Right lung (tissue), 5 donors: Measurements from ENCODE around the gene SMG6. TPM values are rescaled to one million over a fixed set of nuclear protein-coding genes. Genes with fewer than 3 reads are reported as not detected.
A peak's percentile ranks its signal among the peaks of the same experiment; 100 is the strongest.
"Not testable (repeated sequence)": the region's sequence is repeated elsewhere in the genome, so short reads cannot be mapped to it uniquely, and the experiment has no call there.

ENCODE experiments used
- DNase-seq, 2 donors: peaks; one replicate each; pipeline ENCODE4 v3.0.0-alpha.2; 2013
- polyA plus RNA-seq, 5 donors: library from polyadenylated mRNA; unstranded; fragments of 120-200 nt; gene quantifications; one replicate each; pipeline versions ENCODE4 v1.2.1 to v1.2.3, GENCODE V29; 2013; ENCODE audit warnings: inconsistent platforms in 1 of 5, low replicate concordance in 1 of 5; ENCODE audit not compliant: insufficient read length in 5 of 5, insufficient read depth in 1 of 5

SMG6 gene
- polyA plus RNA-seq, 5 donors, result 30.9 to 42.6 (median 35.7) TPM

DNA sequence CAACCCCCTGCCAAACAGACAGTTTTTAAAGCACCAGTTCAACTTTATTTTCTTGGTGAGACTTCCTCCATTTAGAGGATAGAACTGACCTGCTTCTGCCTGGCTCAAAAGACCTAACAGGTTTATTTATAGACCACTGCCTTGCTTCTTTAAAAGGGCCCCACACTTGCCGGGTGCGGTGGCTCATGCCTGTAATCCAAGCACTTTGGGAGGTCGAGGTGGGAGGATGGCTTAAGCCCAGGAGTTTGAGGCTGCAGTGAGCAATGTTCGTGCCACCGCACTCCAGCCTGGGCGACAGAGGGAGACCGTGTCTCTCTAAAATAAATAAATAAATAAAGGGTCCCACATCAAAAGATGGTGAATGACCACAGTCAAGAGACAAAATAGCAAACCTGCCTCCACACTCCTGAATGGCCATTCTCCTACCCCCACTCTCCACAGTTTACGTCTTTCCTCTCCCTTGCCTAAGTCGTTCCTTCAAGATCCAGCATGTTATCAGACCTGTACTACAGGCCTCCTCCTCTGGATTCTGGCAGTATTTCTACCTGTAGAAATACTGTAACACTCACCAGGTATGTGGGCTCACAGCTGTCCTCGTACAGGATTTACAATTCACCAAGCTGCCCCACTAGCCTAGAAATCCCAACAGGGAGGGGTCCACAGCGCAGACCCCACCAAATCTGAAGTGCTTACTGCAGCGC is 95.6 kb downstream of the SMG6 start:
- DNase-seq, result no peak

DNA sequence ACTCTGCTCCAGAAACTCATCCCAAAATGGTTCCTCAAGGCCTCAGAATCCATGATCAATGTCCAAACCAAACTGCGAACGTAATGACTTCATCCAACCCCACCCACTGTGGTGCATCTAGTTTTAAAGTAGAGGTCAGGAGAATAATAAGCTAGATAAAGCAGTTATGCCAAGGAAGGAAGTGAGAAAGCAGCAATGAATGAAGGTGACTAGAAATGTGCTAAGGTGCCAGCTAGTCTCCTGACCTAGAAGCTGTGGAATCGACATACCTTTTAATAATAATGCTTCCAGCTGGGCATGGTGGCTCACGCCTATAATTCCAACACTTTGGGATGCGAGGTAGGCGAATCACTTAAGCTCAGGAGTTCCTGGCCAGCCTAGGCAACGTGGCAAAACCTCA is 99.2 kb downstream of the SMG6 start:
- DNase-seq, result no peak

DNA sequence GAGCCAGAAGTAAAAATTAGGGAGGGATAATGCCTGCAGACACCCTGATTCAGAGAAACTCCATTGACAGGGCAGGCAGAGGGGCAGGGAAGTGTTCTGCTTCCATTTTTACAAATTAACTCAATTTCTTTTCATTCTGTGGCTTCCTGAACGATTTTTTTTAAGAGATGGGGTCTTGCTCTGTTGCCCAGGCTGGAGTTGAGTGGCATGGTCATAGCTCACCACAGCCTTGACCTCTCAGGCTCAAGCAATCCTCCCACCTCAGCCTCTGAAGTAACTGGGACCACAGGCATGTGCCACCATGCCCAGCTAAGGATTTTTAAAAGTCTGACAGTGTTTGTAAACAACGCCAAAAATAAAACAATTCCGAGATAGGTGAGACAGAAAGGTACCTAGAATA is 99.8 kb downstream of the SMG6 start:
- no peak for DNase-seq

DNA sequence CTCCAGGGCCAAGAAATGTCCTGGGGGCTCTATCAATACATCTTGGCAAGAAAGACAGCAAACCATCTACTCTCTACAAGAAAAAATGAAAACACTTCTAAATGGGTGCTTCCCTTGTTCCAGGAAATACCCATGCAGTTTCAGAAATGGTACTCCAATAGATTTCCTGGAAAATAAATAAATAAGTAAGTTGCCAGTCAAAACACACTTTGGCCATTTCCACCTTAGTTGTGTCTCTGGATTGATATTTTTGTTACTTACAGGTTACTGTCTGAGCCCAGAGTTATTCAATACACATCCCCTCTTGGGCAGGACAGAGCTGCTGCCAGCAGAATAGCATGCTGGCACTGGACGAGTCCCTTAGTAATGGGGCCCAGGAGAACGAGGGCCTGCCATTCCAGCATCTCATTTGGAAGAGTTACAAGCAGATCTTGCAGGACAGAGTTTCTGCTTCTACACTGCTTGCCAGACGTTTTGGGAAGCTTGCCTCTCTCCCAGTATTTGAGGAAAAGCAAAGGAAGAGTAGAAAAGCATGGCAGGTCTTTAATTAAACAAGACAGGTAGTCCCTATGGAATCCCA is 100.5 kb downstream of the SMG6 start:
- no peak for DNase-seq

DNA sequence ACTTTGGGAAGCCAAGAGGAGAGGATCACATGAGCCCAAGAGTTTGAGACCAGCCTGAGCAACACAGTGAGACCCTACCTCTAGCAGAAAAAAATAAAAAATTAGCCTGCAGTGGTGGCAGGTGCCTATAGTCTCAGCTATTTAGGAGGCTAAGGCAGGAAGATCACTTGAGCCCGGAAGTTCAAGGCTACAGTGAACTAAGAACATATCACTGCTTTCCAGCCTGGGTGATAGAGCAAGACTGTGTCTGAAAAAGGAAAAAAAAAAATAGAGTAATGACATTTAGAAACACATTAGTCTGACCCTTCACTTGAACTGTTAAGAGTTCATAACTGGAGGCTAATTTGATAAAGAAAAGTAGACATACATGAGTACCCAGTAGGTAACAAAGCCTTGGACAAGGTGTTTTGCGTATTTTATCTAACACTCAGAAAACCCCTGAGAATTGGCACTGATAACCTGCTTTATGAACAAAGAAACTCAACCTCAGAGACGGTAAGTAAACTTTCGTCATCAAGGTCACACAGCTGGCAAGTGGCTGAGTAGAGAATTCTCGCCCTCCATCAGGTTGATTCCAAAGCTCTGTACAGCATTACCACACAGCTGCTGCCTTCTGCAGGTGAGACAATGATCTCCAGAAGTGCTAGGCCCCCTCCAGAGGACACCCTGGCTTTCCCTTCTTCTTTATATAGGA is 101.1 kb downstream of the SMG6 start:
- no peak for DNase-seq

DNA sequence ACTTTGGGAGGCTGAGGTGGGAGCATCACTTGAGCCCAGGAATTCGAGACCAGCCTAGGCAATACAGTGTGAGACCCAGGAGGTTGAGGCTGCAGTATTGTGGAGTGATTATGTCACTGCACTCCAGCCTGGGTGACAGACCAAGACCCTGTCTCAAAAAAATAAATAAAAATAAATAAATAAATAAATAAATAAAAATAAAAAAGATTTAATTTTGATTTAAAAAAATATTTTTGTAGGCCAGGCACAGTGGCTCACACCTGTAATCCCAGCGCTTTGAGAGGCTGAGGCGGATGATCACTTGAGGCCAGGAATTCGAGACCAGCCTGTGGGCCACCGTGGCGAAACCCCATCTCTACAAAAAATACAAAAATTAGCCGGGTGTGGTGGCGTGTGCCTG is 104.2 kb downstream of the SMG6 start:
- DNase-seq, result not testable (repeated sequence)

DNA sequence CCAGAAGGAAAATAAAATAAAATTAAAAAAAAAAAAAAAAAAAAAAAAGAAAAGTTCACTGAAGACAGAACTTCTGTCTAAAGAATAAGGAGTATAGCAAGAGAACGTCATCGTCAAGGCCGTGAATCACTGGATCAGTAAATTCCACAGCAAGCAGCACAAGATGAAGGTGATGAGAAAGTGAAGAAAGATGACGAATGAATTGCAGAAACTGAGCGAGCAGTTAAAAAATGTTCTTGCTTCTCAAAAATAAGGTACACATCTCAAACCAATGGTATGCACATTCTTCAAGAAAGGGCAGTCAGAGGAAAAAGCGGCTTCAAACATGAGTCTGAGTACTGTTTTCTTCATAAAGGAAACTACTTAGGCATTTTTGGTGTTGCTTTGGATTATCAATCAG is 104.7 kb downstream of the SMG6 start:
- DNase-seq, result no peak

DNA sequence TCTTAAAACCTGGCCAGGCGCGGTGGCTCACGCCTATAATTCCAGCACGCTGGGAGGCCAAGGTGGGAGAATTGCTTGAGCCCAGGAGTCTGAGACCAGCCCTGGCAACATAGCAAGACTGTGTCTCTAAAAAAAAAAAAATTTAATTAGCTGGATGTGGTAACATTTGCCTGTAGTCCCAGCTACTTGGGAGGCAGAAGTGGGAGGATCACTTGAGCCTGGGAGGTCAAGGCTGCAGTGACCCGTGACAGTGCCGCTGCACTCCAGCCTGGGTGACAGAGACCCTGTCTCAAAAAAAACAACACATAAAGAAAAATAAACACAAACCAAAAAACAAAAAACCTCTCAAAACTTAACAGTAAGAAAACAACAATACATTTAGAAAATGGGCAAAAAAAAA is 106.3 kb downstream of the SMG6 start:
- no peak for DNase-seq

DNA sequence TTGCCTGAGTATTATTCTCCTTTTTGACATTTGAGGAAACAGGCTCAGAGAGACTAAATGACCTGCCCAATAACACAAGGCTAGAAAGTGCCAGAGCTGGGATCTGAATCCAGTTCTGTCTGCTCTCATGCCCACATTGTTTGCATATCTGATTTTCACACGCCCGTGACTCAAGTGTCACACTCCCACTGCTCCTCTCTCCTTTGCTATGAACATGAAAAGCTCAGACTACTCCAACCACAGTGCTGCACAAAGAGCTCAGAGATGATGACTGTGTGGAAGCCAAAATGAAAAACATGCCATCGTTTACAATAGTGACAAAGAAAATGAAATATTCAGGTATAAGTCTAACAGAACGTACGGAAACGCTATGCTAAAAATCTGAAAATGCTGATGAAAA is 107.9 kb downstream of the SMG6 start:
- DNase-seq, result no peak

DNA sequence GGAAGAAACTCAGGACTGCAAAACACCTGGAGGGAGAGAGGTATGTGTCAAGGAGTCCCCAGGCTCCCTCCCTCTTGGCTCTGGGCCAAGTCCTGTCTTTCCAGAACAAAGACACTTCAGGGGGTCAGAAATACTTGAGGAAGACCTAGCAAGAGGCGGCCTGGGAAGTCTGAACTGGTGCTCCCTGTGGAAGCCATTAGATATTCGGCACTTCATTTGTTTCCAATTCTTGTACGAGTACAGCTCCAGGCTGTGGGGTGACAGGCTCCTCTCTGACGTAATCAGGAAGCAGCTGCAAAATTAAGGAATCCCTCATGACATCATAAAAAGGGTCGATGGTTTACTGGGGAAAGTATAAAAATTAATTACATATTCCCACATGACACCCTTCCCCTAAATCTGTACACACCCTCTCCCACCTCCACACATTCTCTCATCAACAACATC is 108.7 kb downstream of the SMG6 start:
- DNase-seq, result no peak

DNA sequence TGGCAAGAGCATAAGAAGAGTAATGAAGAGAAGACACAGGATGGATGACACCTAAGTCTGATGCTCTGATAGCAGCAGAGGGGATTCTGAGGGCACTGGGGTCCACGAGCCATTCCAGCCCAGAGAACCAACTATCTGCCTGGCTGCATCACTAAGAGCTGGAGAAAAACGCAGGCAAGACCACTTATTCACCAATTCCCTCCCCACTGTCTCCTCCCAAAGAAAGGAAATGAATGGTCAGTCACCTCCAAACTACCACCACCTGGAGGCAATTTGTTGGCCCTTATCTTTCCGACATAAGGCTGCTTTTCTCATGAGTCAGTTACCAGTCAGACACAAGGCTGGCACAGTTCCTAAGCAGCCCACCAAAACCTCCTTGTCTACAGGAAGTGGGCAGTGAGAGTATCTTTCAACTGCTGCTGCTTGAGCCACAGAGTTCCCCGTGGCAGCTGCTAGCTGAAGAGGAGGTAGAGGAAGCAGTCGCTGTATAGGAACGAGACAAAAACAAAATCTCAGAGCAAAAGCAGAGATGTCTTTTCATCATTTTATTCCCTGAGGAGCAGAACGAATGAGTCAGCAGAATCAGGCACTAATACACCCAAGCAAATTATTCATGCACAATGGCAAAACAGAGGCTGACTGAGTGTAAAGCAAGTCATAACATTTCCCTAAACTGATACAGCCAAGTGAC is 111.1 kb downstream of the SMG6 start:
- no peak for DNase-seq

DNA sequence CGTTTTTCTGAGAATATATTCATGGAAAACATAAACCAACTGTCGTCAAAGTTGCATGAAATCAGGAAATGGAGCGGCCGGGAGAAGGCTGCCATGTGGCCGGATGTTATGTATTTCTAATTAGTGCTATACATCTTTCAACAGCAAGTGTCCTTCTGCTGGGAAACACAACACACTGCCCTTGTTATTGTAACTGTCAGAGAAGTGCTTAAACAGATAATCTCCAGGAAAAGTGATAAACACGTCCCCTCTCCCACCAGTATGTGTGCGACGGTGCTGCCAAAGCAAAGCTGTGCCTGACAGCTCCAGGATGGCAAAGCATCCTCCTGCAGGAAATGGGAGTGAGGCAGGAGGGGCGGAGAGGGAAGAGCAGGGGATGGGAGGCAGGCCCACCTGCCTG is 111.8 kb downstream of the SMG6 start:
- DNase-seq, result peak in 1 of 2 donors; percentile 78

DNA sequence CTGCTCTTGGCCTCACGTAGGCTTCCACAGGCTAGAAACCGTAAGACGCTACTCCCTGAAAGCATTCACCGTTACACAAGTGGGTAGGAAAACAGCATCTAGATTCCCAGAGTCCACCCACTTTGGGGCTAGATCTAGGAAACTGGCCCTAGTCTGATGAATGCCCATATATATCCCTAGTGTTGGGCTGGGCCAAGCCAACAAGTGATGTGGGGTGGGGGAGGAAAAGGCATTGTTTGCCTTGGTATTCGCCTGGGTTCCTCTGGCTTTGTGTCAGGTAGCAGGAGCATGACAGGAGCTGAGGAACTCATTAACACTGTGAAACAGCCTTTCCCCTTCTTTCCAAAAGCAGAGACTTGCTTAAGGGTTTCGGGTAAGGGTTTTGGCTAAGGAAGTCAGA is 112.4 kb downstream of the SMG6 start:
- no peak for DNase-seq

DNA sequence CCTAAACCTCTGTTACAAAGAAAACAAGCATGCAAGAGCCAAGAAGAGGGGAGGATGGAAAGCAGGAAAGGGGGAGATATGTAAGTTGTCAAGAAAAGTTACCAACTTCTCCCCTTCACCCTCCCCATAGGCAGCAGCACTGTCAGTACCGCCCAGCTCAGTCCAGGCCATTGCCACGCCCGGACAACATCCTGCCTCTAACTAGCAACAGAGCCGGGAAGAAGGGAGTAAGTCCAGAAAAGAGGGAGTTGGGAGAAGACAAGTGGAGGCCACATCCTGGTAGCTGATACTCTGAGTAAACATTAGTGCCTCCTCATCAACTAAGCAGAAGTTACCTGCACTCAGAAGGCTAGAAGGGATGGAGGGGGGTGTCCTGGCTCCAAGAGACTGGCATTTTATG is 113.6 kb downstream of the SMG6 start:
- no peak for DNase-seq

DNA sequence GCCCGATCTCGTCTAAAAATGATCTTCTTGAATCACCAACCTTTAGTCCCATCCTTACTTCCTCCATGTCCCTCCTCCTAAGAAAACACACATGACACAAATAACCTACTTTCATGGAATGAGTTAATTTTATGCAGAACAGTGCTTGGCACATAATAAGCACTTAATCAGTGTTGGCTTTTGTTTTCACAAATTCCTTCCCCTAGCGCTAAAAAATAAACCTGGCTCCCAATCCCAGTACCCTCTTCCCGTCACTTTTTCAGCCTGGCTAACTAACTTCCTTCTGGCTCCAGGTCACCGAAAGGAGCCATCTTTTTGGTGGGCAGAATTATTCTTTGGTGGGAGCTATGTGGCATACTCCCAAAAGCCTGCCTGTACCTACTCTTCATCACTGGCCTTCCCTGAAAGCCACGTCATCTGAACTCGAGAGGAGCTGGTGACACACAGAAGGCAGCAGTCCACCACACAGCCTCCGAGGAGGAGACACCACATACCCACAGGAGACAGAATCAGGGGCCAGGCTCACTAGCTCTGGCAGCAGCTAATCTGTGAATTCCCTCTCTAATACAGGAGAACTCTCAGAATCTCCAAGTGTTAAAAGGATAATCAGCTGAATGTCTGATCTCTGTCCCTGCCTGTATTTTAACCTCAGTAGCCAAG is 114.5 kb downstream of the SMG6 start:
- no peak for DNase-seq

DNA sequence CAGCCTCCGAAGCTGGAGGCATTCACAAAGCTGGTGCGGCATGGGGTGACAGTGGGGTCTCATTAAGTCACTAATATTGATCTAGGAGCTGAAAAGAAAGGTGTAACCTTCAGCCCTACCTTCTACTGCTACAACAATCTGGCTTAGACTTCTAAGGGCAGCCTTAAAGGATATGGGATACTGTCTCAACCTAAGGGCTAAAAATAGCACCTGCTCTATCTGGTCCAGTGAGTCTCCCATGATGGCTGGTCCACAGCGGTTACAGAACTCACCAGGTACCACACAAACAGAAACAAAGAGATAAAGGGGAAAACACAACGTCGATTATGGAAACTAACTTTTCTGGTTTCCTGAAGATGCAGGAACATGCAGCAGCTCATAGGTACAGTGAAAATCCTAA is 115.8 kb downstream of the SMG6 start:
- no peak for DNase-seq

DNA sequence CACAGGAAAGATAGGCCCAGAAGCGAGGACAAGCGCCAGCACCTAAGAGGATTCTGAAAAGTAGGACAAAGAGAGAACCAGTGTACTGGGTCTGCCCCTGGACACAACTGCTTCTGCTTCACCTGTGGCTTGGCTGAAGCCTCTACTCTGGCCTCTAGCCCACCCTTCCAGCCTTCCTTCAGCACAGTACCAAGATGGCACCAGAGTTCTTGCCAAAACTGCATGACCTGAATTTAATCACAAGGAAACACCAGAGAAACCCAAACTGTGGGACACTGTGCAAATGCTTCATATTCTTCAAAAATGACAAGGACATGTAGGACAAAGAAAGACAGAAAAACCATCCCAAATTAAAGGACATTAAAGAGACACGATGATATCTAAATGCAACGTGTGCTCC is 116.6 kb downstream of the SMG6 start:
- no peak for DNase-seq

DNA sequence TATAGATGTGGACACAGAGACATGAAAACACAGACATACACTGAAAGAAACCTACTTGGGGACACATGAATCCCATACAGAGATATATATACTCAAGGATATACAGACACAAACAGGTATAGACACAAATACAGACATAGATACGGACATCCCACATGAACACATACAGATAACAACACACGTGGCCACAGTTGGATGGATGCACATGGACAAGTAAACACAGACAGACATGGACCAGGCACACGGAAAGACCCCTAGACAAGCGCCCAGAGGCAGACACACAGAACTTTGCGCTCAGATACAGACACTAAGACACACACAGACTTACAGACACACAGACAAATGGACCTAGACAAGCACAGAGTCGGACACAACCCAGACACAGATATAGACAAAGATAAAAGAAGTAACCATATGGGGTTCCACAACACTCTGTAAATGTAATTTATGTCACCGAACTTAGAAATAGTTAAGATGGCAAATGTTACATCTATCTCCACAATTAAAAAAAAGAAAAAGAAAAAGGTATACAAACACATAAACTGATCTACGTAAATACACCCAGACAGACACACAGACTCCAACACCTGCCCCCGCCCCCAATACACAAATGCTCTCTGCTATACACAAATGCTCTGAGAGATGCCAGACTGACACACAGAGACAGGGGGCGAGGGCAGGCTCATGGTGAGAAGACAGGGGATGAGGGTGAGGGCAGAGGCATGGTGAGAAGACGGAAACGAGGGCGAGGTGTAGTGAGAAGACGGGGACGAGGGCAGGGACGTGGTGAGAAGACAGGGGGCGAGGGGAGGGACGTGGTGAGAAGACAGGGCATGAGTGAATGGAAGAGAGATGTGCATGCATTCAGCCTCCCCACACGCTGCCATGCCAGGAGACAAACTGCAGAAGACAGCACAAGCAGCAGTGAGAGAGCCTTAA is 118.3 kb downstream of the SMG6 start:
- no peak for DNase-seq

DNA sequence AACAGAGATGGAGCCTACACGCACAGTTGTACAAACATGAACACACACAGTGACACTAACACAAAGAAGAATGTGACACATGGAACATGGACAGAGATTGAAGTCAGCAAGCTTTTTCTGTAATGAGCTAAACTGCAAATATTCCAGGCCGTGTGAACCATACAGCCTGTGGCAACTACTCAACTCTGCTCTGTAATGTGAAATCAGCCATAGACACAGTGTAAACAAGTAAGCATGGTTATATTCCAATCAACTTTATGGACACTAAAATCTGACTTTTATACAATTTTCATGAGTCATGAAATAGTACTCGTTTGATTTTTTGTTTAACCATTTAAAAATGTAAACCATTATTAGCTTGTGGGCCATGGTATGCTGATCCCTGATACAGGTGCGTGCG is 120.2 kb downstream of the SMG6 start:
- DNase-seq, result no peak

DNA sequence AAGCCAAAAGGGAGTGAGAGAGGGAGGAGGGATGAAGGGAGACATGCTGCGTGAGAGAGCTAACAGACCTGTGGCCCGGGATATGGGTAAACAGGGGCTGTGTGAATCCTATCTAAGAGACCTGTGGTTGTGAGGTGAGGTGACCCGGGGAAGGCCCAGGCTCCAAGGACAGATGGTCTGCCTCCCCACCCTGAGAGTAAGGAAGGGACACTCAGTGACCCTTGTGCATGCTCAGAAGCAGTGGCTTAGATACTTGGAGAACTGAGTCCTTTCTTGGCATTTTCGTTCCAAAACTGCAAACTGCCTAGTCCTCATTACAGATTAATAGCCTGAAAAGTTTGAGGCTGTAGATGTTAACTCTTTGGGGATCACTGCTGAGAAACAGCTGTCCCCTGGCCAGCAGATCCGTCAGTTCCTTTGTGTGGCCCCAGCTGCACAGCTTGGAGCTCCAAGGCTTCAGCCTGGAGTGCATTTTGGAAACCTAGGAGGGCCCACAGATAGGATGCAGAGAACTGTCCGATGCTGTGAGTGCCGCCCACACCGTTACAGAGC is 121.6 kb downstream of the SMG6 start:
- DNase-seq, result no peak
